GM23338 (cell line): ENCODE data around the gene CD163L1. TPM values are rescaled to one million over a fixed set of nuclear protein-coding genes. Genes with fewer than 3 reads are reported as not detected.
A peak's percentile ranks its signal among the peaks of the same experiment; 100 is the strongest.

Experiments used
- ATAC-seq: fragments of 200-7000 bp; cut with Tn5 transposase; 3 replicates; pipeline ENCODE4 v1.9.1; 2020
- DNase-seq: peaks from one replicate; pipeline ENCODE4 v3.0.0-alpha.2; 2015; ENCODE audit warnings: low spot score
- H2AFZ ChIP-seq: fragments of 200-600 bp; sonication (generic); 2 replicates; pipeline ENCODE4 v1.8.0; 2016; ENCODE audit warnings: antibody characterized with exemption, mild to moderate bottlenecking, moderate library complexity
- H3F3A ChIP-seq: fragments of 200-600 bp; sonication (generic); replicated peaks from 2 replicates; pipeline ENCODE4 v1.8.0; 2017; ENCODE audit warnings: antibody characterized with exemption, mixed run types, low read depth
- H3K27ac ChIP-seq: fragments of 200-600 bp; sonication (generic); 2 replicates; pipeline ENCODE4 v1.6.1; 2016; ENCODE audit warnings: low read depth
- H3K27me3 ChIP-seq: fragments of 200-600 bp; sonication (generic); 2 replicates; pipeline ENCODE4 v1.8.0; 2016; ENCODE audit warnings: mild to moderate bottlenecking, mixed run types, moderate library complexity; ENCODE audit not compliant: insufficient read depth
- H3K36me3 ChIP-seq: fragments of 200-600 bp; sonication (generic); 2 replicates; pipeline ENCODE4 v1.8.0; 2016; ENCODE audit warnings: mild to moderate bottlenecking; ENCODE audit not compliant: insufficient read depth
- H3K4me1 ChIP-seq: fragments of 200-600 bp; sonication (generic); 2 replicates; pipeline ENCODE4 v1.8.0; 2016; ENCODE audit warnings: mild to moderate bottlenecking, moderate library complexity; ENCODE audit not compliant: insufficient read depth
- H3K4me2 ChIP-seq: fragments of 200-600 bp; sonication (generic); 2 replicates; pipeline ENCODE4 v1.7.1; 2017; ENCODE audit warnings: mixed run types
- H3K4me3 ChIP-seq: fragments of 200-600 bp; sonication (generic); 2 replicates; pipeline ENCODE4 v1.6.1; 2016; ENCODE audit warnings: mixed run types
- H3K79me2 ChIP-seq: fragments of 200-600 bp; sonication (generic); replicated peaks from 2 replicates; pipeline ENCODE4 v1.8.0; 2017; ENCODE audit warnings: mild to moderate bottlenecking; ENCODE audit not compliant: insufficient read depth
- H3K9me2 ChIP-seq: fragments of 200-600 bp; sonication (generic); 2 replicates; pipeline ENCODE4 v1.8.0; 2017; ENCODE audit not compliant: insufficient read depth
- H4K20me1 ChIP-seq: fragments of 200-600 bp; sonication (generic); replicated peaks from 2 replicates; pipeline ENCODE4 v1.8.0; 2017; ENCODE audit warnings: mild to moderate bottlenecking; ENCODE audit not compliant: insufficient read depth
- H3K27ac Mint-ChIP-seq: 2 replicates; pipeline ENCODE4 v1.8.0; 2020; ENCODE audit warnings: inconsistent platforms, mild to moderate bottlenecking, moderate library complexity, mixed read lengths
- H3K27me3 Mint-ChIP-seq: 3 replicates; pipeline ENCODE4 v1.8.0; 2022; ENCODE audit warnings: low read depth, mild to moderate bottlenecking, moderate library complexity, mixed read lengths, inconsistent platforms; ENCODE audit not compliant: insufficient read depth, poor library complexity
- H3K36me3 Mint-ChIP-seq: 3 replicates; pipeline ENCODE4 v1.8.0; 2021; ENCODE audit warnings: low read depth, mild to moderate bottlenecking, inconsistent platforms, moderate library complexity, mixed read lengths
- H3K4me1 Mint-ChIP-seq: 3 replicates; pipeline ENCODE4 v1.8.0; 2020; ENCODE audit warnings: mild to moderate bottlenecking, inconsistent platforms, mixed read lengths
- H3K4me3 Mint-ChIP-seq: 3 replicates; pipeline ENCODE4 v1.8.0; 2021; ENCODE audit warnings: moderate library complexity, mild to moderate bottlenecking, inconsistent platforms, mixed read lengths
- H3K9me3 Mint-ChIP-seq: 3 replicates; pipeline ENCODE4 v1.8.0; 2020; ENCODE audit warnings: moderate library complexity, mild to moderate bottlenecking, inconsistent platforms, mixed read lengths
- CREB1 ChIP-seq: fragments of 250-450 bp; sonication (Bioruptor Pico); IDR thresholded peaks from 2 replicates; pipeline ENCODE4 v1.5.0; 2020; ENCODE audit warnings: low read depth, mild to moderate bottlenecking, moderate library complexity
- EZH2 ChIP-seq: fragments of 200-600 bp; sonication (generic); IDR thresholded peaks from one replicate; pipeline ENCODE4 v1.8.0; 2017; ENCODE audit warnings: antibody characterized with exemption, mild to moderate bottlenecking, low read depth; ENCODE audit not compliant: unreplicated experiment
- EZH2phosphoT487 ChIP-seq: fragments of 200-600 bp; sonication (generic); IDR thresholded peaks from one replicate; pipeline ENCODE4 v1.8.1; 2018; ENCODE audit warnings: antibody characterized with exemption; ENCODE audit not compliant: unreplicated experiment
- JUNB ChIP-seq: IDR thresholded peaks from one replicate; pipeline ENCODE4 v1.6.1; 2016; ENCODE audit warnings: antibody characterized with exemption; ENCODE audit not compliant: unreplicated experiment
- NANOG ChIP-seq: IDR thresholded peaks from 2 replicates; pipeline ENCODE4 v1.6.1; 2016; ENCODE audit warnings: antibody characterized with exemption, borderline replicate concordance
- POLR2AphosphoS5 ChIP-seq: IDR thresholded peaks from 2 replicates; pipeline ENCODE4 v1.6.1; 2016; ENCODE audit warnings: antibody characterized with exemption, low read depth
- STAT1 ChIP-seq: IDR thresholded peaks from one replicate; pipeline ENCODE4 v1.6.1; 2016; ENCODE audit warnings: antibody characterized with exemption; ENCODE audit not compliant: unreplicated experiment
- ZNF114 ChIP-seq: fragments of 250-450 bp; sonication (Bioruptor Pico); IDR thresholded peaks from 2 replicates; pipeline ENCODE4 v1.5.0; 2020; ENCODE audit warnings: mild to moderate bottlenecking, moderate library complexity
- ZNF331 ChIP-seq: fragments of 250-450 bp; sonication (Bioruptor Pico); IDR thresholded peaks from 2 replicates; pipeline ENCODE4 v1.5.0; 2020; ENCODE audit warnings: low read depth, mild to moderate bottlenecking, moderate library complexity
- polyA plus RNA-seq: library from polyadenylated mRNA; unstranded; fragments of >200 nt; fragmentation: Nextera tagmentation; extraction: Ambion mirVana; gene quantifications from 2 replicates; pipeline ENCODE4 v1.2.1, GENCODE V29; 2016
- total RNA-seq: library from RNA; depleted of rRNA; stranded (reverse); fragments of >200 nt; shearing (Covaris generic); gene quantifications from 2 replicates; pipeline ENCODE4 v1.2.3, GENCODE V29; 2014
- TF ChIP-seq, protein P1 (sequence below): IDR thresholded peaks from 2 replicates; pipeline ENCODE4 v1.6.1; 2016; ENCODE audit warnings: antibody characterized with exemption
- TF ChIP-seq, protein P2 (sequence below): IDR thresholded peaks from one replicate; pipeline ENCODE4 v1.6.1; 2018; ENCODE audit warnings: antibody characterized with exemption; ENCODE audit not compliant: unreplicated experiment
- TF ChIP-seq, protein P3 (sequence below), 2 experiments: fragments of 200-600 bp in 1 of 2; sonication (generic) in 1 of 2; conservative IDR thresholded peaks; 2 replicates each; pipeline versions ENCODE4 v1.5.1 to v1.6.1; 2016 to 2017; ENCODE audit warnings: antibody characterized with exemption in 2 of 2, low read depth in 2 of 2, mild to moderate bottlenecking in 2 of 2, moderate library complexity in 1 of 2
- TF ChIP-seq, protein P4 (sequence below): fragments of 250-450 bp; sonication (Bioruptor Pico); IDR thresholded peaks from 2 replicates; pipeline ENCODE4 v1.5.0; 2020; ENCODE audit warnings: mild to moderate bottlenecking, moderate library complexity

CD163L1 gene
- total and polyA plus RNA-seq, 2 experiments from 2014 or later, result 0.14 to 0.36 TPM

DNA sequence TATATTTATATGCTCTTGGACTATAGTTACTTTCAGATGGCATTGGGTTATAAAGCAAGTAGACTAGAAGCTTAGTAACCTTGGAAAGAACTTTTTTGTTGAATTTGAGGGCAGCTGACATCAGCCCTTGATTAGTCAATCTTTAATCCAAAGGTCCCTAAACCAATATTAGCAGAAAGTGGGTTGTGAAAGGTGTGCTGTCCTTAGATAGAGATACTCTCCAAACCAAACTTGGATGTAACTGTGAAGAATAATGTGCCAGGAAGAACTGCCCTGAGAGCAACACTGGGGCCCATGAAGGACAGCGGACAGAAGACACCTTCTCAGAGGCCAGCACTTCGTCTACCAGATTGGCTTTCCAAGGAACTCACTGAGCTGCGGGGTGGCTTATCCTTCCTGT lies 49.1 kb upstream of the CD163L1 start:
- Mint-ChIP-seq H3K4me1 (peaks cover 10% of the 10 kb centered on the region), H3K27me3 (no peaks in the 10 kb centered on the region)

More for the DNA sequence above, 49.1 kb upstream of the CD163L1 start:
- Histone ChIP-seq H3K4me1 (peaks cover 7% of the 10 kb centered on the region; the same call in 1 of the 2 replicates), H3K36me3 (no peaks in the 10 kb centered on the region), H3K9me2 (0 out of 2 replicates have a peak, but pooled peaks cover 5% of the 10 kb centered on the region), H2AFZ (peak overlapping the region; percentile 14; the same call in 1 of the 2 replicates), H3K4me3 (no peak overlapping the region), H3K4me2 (no peak overlapping the region), H3F3A (no peaks in the 10 kb centered on the region), H3K27me3 (no peaks in the 10 kb centered on the region), H4K20me1 (no peaks in the 10 kb centered on the region), H3K79me2 (no peaks in the 10 kb centered on the region), H3K27ac (no peak overlapping the region)
- Mint-ChIP-seq H3K9me3 (peaks cover 4% of the 10 kb centered on the region; the same call in 1 of the 3 replicates), H3K4me3 (no peak overlapping the region), H3K36me3 (no peaks in the 10 kb centered on the region; the same call in 2 of the 3 replicates), H3K27ac (no peak overlapping the region)
- DNase-seq (no peak), ATAC-seq (no peak)
- TF ChIP-seq, protein P1, sequence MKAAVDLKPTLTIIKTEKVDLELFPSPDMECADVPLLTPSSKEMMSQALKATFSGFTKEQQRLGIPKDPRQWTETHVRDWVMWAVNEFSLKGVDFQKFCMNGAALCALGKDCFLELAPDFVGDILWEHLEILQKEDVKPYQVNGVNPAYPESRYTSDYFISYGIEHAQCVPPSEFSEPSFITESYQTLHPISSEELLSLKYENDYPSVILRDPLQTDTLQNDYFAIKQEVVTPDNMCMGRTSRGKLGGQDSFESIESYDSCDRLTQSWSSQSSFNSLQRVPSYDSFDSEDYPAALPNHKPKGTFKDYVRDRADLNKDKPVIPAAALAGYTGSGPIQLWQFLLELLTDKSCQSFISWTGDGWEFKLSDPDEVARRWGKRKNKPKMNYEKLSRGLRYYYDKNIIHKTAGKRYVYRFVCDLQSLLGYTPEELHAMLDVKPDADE, result no peak
- TF ChIP-seq STAT1, result no peak
- no peak for TF ChIP-seq POLR2AphosphoS5
- TF ChIP-seq JUNB, result no peak
- TF ChIP-seq ZNF331 (CRISPR knock-in tag), result no peak
- TF ChIP-seq, protein P2, sequence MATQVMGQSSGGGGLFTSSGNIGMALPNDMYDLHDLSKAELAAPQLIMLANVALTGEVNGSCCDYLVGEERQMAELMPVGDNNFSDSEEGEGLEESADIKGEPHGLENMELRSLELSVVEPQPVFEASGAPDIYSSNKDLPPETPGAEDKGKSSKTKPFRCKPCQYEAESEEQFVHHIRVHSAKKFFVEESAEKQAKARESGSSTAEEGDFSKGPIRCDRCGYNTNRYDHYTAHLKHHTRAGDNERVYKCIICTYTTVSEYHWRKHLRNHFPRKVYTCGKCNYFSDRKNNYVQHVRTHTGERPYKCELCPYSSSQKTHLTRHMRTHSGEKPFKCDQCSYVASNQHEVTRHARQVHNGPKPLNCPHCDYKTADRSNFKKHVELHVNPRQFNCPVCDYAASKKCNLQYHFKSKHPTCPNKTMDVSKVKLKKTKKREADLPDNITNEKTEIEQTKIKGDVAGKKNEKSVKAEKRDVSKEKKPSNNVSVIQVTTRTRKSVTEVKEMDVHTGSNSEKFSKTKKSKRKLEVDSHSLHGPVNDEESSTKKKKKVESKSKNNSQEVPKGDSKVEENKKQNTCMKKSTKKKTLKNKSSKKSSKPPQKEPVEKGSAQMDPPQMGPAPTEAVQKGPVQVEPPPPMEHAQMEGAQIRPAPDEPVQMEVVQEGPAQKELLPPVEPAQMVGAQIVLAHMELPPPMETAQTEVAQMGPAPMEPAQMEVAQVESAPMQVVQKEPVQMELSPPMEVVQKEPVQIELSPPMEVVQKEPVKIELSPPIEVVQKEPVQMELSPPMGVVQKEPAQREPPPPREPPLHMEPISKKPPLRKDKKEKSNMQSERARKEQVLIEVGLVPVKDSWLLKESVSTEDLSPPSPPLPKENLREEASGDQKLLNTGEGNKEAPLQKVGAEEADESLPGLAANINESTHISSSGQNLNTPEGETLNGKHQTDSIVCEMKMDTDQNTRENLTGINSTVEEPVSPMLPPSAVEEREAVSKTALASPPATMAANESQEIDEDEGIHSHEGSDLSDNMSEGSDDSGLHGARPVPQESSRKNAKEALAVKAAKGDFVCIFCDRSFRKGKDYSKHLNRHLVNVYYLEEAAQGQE, result no peak
- no peak for TF ChIP-seq EZH2phosphoT487
- TF ChIP-seq ZNF114, result no peak
- no peak for TF ChIP-seq EZH2
- TF ChIP-seq, protein P3, sequence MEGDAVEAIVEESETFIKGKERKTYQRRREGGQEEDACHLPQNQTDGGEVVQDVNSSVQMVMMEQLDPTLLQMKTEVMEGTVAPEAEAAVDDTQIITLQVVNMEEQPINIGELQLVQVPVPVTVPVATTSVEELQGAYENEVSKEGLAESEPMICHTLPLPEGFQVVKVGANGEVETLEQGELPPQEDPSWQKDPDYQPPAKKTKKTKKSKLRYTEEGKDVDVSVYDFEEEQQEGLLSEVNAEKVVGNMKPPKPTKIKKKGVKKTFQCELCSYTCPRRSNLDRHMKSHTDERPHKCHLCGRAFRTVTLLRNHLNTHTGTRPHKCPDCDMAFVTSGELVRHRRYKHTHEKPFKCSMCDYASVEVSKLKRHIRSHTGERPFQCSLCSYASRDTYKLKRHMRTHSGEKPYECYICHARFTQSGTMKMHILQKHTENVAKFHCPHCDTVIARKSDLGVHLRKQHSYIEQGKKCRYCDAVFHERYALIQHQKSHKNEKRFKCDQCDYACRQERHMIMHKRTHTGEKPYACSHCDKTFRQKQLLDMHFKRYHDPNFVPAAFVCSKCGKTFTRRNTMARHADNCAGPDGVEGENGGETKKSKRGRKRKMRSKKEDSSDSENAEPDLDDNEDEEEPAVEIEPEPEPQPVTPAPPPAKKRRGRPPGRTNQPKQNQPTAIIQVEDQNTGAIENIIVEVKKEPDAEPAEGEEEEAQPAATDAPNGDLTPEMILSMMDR (conservative IDR thresholded peaks at IDR 0.05; ENCODE audit: low read depth in 2 of 2), result no peak
- TF ChIP-seq NANOG, result no peak
- TF ChIP-seq, protein P4, sequence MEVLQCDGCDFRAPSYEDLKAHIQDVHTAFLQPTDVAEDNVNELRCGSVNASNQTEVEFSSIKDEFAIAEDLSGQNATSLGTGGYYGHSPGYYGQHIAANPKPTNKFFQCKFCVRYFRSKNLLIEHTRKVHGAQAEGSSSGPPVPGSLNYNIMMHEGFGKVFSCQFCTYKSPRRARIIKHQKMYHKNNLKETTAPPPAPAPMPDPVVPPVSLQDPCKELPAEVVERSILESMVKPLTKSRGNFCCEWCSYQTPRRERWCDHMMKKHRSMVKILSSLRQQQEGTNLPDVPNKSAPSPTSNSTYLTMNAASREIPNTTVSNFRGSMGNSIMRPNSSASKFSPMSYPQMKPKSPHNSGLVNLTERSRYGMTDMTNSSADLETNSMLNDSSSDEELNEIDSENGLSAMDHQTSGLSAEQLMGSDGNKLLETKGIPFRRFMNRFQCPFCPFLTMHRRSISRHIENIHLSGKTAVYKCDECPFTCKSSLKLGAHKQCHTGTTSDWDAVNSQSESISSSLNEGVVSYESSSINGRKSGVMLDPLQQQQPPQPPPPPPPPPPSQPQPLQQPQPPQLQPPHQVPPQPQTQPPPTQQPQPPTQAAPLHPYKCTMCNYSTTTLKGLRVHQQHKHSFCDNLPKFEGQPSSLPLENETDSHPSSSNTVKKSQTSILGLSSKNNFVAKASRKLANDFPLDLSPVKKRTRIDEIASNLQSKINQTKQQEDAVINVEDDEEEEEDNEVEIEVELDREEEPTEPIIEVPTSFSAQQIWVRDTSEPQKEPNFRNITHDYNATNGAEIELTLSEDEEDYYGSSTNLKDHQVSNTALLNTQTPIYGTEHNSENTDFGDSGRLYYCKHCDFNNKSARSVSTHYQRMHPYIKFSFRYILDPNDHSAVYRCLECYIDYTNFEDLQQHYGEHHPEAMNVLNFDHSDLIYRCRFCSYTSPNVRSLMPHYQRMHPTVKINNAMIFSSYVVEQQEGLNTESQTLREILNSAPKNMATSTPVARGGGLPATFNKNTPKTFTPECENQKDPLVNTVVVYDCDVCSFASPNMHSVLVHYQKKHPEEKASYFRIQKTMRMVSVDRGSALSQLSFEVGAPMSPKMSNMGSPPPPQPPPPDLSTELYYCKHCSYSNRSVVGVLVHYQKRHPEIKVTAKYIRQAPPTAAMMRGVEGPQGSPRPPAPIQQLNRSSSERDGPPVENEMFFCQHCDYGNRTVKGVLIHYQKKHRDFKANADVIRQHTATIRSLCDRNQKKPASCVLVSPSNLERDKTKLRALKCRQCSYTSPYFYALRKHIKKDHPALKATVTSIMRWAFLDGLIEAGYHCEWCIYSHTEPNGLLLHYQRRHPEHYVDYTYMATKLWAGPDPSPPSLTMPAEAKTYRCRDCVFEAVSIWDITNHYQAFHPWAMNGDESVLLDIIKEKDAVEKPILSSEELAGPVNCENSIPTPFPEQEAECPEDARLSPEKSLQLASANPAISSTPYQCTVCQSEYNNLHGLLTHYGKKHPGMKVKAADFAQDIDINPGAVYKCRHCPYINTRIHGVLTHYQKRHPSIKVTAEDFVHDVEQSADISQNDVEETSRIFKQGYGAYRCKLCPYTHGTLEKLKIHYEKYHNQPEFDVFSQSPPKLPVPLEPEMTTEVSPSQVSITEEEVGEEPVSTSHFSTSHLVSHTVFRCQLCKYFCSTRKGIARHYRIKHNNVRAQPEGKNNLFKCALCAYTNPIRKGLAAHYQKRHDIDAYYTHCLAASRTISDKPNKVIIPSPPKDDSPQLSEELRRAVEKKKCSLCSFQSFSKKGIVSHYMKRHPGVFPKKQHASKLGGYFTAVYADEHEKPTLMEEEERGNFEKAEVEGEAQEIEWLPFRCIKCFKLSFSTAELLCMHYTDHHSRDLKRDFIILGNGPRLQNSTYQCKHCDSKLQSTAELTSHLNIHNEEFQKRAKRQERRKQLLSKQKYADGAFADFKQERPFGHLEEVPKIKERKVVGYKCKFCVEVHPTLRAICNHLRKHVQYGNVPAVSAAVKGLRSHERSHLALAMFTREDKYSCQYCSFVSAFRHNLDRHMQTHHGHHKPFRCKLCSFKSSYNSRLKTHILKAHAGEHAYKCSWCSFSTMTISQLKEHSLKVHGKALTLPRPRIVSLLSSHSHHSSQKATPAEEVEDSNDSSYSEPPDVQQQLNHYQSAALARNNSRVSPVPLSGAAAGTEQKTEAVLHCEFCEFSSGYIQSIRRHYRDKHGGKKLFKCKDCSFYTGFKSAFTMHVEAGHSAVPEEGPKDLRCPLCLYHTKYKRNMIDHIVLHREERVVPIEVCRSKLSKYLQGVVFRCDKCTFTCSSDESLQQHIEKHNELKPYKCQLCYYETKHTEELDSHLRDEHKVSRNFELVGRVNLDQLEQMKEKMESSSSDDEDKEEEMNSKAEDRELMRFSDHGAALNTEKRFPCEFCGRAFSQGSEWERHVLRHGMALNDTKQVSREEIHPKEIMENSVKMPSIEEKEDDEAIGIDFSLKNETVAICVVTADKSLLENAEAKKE (CRISPR knock-in tag), result no peak
- TF ChIP-seq CREB1 (CRISPR knock-in tag), result no peak
